ES-I3 (cell line): ENCODE data around the gene SSMEM1.
"Not testable (repeated sequence)": the region's sequence is repeated elsewhere in the genome, so short reads cannot be mapped to it uniquely, and the experiment has no call there.

Source experiments
- H3K36me3 ChIP-seq: 2 replicates; pipeline ENCODE4 v1.6.1; 2013; ENCODE audit warnings: mild to moderate bottlenecking, low read length, control low read depth, moderate library complexity; ENCODE audit not compliant: insufficient read depth
- H3K4me1 ChIP-seq: 2 replicates; pipeline ENCODE4 v1.6.1; 2013; ENCODE audit warnings: mild to moderate bottlenecking, control low read depth, low read length; ENCODE audit not compliant: insufficient read depth
- H3K9ac ChIP-seq: 2 replicates; pipeline ENCODE4 v1.6.1; 2013; ENCODE audit warnings: low read depth, mild to moderate bottlenecking, low read length, moderate library complexity
- H3K9me3 ChIP-seq: 2 replicates; pipeline ENCODE4 v1.6.1; 2013; ENCODE audit warnings: mild to moderate bottlenecking, low read length, moderate library complexity; ENCODE audit not compliant: control insufficient read depth, insufficient read depth

SSMEM1 gene

DNA sequence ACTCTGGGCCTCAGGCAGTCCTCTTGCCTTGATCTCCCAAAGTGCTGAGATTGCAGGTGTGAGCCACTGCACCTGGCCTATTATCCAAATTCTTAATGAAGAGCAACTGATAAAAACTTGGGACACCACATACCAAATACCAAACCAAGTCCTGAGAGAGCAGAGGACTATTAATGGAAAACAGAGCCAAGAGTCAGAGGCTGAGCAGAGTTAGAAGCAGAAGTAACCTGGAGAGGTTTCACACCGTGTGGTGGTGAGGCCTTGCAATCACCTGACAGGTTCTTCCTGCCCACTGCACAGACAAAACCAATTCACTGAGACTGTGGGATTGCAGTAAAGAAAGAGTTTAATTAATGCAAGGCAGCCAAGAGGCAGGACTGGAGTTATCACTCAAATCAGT lies 16.0 kb downstream of the SSMEM1 start:
- Histone ChIP-seq H3K9me3 (peaks cover 3% of the 10 kb centered on the region; the same call in 1 of the 2 replicates), H3K4me1 (no peaks in the 10 kb centered on the region; the same call in 1 of the 2 replicates), H3K9ac (no peak overlapping the region), H3K36me3 (no peaks in the 10 kb centered on the region)

DNA sequence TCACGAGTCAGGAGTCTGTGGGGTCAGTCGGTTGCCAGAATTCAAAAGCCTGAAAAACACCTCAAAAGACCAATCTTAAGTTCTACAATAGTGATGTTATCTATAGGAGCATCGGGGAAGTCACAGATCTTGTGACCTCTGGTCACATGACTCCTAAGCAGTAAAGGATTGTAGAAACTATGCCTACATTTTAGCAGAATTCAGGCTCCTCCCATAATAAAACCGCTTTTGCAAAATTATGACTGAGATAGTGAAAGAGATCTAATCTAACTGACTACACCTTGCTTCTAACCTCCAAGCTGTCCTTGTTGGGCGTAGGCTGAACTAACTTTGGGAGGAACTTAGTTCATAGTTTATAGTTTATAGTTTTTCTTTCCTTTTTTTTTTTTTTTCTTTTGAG lies 16.6 kb downstream of the SSMEM1 start:
- Histone ChIP-seq H3K9me3 (peaks cover 3% of the 10 kb centered on the region; the same call in 1 of the 2 replicates), H3K36me3 (no peaks in the 10 kb centered on the region), H3K4me1 (no peaks in the 10 kb centered on the region; the same call in 1 of the 2 replicates), H3K9ac (no peak overlapping the region)

GRCh38 chr7:130224923-130225322 lies 17.3 kb downstream of the SSMEM1 start:
- not testable (repeated sequence) for H3K9ac ChIP-seq, H3K9me3 ChIP-seq, H3K36me3 ChIP-seq, H3K4me1 ChIP-seq

GRCh38 chr7:130226333-130226732 lies 18.7 kb downstream of the SSMEM1 start:
- H3K9ac ChIP-seq = no peak overlapping the region
- no peaks in the 10 kb centered on the region; the same call in 1 of the 2 replicates for H3K4me1 ChIP-seq
- H3K9me3 ChIP-seq = peaks cover 3% of the 10 kb centered on the region; the same call in 1 of the 2 replicates
- no peaks in the 10 kb centered on the region for H3K36me3 ChIP-seq

DNA sequence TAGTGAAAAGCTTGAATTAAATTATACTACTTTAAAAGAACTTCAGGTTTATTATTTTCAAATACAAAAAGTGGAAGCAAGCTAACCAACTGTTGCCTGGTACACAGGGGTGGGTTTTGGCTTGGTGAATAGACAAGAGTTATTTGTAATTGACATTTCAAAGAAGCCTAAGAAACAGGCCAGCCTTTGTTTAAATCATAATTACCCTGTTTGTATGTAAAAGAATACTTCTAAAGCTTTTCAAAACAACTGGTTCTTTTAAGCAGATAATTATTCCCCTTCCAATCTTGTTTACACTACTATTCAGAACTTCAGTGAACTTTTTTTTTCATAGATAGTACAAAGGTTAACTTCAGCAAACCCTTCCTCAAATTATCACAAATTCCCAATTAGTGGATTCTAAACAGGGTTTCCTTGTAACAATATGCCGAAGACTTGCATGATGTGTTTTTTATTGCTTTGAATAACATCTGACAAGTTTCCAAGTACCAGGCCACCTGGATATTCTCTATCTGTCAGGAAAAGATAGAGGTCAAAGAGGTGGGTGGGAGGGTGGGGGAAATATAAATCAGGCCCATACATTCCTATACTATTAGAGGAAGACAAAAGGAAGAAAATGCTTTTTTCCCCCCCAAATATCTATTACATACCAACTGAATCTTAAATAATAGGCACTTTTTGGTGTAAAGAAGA lies 20.4 kb downstream of the SSMEM1 start:
- Histone ChIP-seq H3K36me3 (no peaks in the 10 kb centered on the region), H3K9me3 (peaks cover 3% of the 10 kb centered on the region; the same call in 1 of the 2 replicates), H3K4me1 (no peaks in the 10 kb centered on the region; the same call in 1 of the 2 replicates), H3K9ac (no peak overlapping the region)

GRCh38 chr7:130228840-130229502 lies 21.3 kb downstream of the SSMEM1 start:
- Histone ChIP-seq H3K36me3 (no peaks in the 10 kb centered on the region), H3K9me3 (peaks cover 3% of the 10 kb centered on the region; the same call in 1 of the 2 replicates), H3K4me1 (no peaks in the 10 kb centered on the region; the same call in 1 of the 2 replicates), H3K9ac (no peak overlapping the region)

- H3K9ac ChIP-seq, H3K36me3 ChIP-seq, H3K4me1 ChIP-seq, H3K9me3 ChIP-seq: not testable (repeated sequence)
Observed at GRCh38 chr7:130229981-130230380, 22.3 kb downstream of the SSMEM1 start.

DNA sequence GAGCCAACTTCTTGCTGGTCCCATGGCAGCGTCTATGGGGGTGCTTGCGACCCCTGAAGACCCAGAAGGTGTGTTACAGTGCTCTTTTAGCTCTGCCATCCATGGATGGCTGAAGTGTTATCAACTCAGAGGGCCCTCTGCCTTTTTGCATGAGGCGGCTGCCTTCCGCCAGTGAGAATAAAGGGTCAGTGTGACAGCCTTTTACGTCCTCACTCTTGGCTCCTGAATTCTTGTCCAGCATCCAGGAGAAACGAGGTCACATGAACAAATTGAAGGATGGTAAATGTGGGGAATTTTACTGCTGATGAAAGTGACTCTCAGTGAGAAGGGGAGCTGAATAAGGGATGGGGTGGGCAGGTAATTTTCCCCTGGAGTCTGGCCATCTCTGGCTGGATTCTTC lies 24.1 kb downstream of the SSMEM1 start:
- H3K9me3 ChIP-seq = no peaks in the 10 kb centered on the region
- H3K9ac ChIP-seq = no peak overlapping the region
- H3K4me1 ChIP-seq = no peaks in the 10 kb centered on the region; the same call in 1 of the 2 replicates
- no peaks in the 10 kb centered on the region for H3K36me3 ChIP-seq

DNA sequence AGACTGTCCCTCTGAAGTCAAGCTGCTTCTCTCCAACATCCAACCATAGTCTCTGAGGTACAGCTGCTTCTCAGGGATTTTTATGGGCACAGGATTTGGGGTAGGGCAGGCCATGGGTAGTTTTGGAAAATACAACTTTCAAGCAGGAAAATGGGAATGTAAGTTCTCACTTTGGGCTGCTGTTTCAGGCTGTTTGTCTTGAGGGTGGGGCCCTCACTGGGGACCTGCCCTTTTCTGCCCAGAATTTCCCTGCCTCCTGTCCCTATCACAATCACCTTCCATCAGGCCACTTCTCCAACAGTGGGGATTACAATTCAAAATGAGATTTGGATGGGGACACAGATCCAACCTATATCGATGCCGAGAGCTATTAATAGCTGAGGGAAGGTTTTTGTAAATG lies 24.5 kb downstream of the SSMEM1 start:
- H3K4me1 ChIP-seq = no peaks in the 10 kb centered on the region; the same call in 1 of the 2 replicates

DNA sequence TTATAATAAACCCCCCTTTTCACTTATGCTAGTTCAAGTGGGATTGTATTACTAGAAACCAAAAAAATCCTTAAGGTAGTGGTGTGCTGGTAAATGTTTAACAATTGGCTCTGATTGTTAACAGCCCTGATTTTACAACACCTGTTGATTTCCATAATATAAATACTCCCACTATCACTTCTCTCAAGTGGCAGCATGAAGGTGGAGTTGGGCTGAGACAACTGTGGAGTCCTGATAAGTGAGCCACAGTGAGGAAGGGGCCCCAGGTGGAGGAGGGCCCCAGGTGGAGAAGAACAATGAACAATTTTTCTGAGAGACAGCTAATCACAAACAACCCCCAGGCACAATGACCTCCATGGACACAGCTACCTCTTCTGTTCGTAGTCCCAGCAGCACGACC lies 26.4 kb downstream of the SSMEM1 start:
- no peaks in the 10 kb centered on the region for H3K9me3 ChIP-seq
- no peaks in the 10 kb centered on the region for H3K36me3 ChIP-seq
- no peak overlapping the region for H3K9ac ChIP-seq
- H3K4me1 ChIP-seq = no peaks in the 10 kb centered on the region

More for the DNA sequence above, 24.5 kb downstream of the SSMEM1 start:
- Histone ChIP-seq H3K9ac (no peak overlapping the region), H3K9me3 (no peaks in the 10 kb centered on the region), H3K36me3 (no peaks in the 10 kb centered on the region)

- not testable (repeated sequence) for H3K4me1 ChIP-seq, H3K36me3 ChIP-seq, H3K9ac ChIP-seq, H3K9me3 ChIP-seq
Observed at GRCh38 chr7:130236361-130236760, 28.7 kb downstream of the SSMEM1 start.

DNA sequence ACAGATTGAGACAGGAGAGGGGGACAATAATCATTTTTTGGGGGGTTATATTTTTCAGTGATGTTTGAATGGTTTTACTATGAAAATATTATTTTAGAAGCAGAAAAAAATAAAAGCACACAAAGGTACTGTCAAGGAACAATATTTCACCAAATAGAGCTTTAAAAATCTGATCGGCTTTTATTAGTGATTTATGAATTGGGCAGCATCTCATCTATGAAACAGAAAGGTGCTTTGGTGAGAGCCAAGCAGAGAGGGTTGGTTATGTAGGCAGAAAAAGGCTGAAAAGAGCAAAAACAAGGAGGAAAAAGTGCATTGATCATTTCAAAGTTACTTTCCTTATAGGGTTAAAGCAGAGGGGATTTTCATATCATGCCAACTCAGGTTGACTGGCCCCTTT lies 32.6 kb downstream of the SSMEM1 start:
- no peaks in the 10 kb centered on the region for H3K9me3 ChIP-seq
- H3K9ac ChIP-seq = no peak overlapping the region
- no peaks in the 10 kb centered on the region for H3K36me3 ChIP-seq
- no peaks in the 10 kb centered on the region for H3K4me1 ChIP-seq

- Histone ChIP-seq H3K9me3 (no peaks in the 10 kb centered on the region), H3K36me3 (no peaks in the 10 kb centered on the region), H3K9ac (no peak overlapping the region), H3K4me1 (no peaks in the 10 kb centered on the region)
Observed at GRCh38 chr7:130242198-130243014, 34.7 kb downstream of the SSMEM1 start.

GRCh38 chr7:130243486-130243885 lies 35.8 kb downstream of the SSMEM1 start:
- H3K9me3 ChIP-seq, H3K36me3 ChIP-seq, H3K4me1 ChIP-seq, H3K9ac ChIP-seq: not testable (repeated sequence)
